HFF-Myc (cell line): ENCODE results near the gene CFAP100.

Source experiments
- DNase-seq: peaks from one replicate; pipeline ENCODE4 v3.0.0-alpha.2; 2011; ENCODE audit warnings: low read depth; ENCODE audit errors: extremely low read depth
- H3K4me3 ChIP-seq: replicated peaks from 2 replicates; pipeline ENCODE4 v1.5.1; 2011; ENCODE audit warnings: low read depth, mild to moderate bottlenecking, control low read depth, low read length
- TF ChIP-seq, protein P1 (sequence below): IDR thresholded peaks from 2 replicates; pipeline ENCODE4 v1.5.1; 2012; ENCODE audit warnings: mild to moderate bottlenecking, low read depth, low read length, control low read depth; ENCODE audit errors: missing control alignments

Gene CFAP100

DNA sequence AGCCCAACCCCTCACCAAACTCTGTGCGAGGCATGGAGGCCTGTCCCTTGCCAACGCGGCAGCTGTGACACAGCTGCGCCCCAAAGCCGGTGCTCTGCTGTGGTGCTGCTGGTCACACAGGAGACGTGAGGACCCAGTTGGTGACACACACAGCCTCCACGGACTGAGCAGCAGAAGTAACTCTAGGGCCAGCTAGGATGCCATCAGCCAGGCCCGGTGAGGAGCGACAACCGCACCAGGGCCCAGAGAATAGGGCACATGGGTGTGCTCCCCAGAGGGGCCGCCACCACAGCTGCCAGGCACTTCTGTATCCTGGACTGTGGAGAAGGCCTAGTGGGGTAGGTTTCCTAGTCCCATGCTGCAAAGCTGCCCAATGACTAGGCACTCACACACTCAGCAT, 70.3 kb downstream of the CFAP100 start:
- no peak overlapping the region for H3K4me3 ChIP-seq
- TF ChIP-seq, protein P1, sequence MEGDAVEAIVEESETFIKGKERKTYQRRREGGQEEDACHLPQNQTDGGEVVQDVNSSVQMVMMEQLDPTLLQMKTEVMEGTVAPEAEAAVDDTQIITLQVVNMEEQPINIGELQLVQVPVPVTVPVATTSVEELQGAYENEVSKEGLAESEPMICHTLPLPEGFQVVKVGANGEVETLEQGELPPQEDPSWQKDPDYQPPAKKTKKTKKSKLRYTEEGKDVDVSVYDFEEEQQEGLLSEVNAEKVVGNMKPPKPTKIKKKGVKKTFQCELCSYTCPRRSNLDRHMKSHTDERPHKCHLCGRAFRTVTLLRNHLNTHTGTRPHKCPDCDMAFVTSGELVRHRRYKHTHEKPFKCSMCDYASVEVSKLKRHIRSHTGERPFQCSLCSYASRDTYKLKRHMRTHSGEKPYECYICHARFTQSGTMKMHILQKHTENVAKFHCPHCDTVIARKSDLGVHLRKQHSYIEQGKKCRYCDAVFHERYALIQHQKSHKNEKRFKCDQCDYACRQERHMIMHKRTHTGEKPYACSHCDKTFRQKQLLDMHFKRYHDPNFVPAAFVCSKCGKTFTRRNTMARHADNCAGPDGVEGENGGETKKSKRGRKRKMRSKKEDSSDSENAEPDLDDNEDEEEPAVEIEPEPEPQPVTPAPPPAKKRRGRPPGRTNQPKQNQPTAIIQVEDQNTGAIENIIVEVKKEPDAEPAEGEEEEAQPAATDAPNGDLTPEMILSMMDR: no peak
- DNase-seq: no peak

DNA sequence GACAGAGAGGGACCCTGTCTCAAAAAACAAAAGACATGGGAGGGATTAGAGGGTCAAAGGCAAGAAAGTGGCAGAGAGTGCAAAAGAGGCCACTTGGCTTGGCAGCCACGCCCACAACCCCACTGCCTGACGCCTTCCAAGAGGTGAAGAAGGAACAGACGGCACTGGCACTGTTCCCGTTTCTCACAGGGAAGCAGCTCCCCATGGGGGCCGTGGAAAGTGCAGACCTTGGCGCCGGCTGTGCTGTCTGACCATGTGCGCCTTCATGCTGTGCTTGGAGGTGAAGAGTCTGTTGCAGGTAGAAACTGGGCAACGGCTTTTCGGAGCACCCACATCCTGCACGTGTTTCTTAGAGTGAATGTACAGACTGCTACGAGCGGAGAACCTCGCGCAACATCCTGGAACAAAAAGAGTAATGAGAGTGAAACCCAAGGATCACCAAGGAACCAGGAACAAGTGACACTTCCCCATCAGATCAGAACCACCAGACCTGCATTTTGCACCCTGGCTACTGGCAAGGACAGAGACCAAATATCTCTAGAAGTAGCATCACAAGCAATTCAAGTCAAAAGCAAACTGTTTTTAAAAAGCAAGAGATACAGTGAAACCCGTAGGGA, 71.3 kb downstream of the CFAP100 start:
- no peak overlapping the region for H3K4me3 ChIP-seq
- DNase-seq: no peak
- TF ChIP-seq, protein P1: no peak

DNA sequence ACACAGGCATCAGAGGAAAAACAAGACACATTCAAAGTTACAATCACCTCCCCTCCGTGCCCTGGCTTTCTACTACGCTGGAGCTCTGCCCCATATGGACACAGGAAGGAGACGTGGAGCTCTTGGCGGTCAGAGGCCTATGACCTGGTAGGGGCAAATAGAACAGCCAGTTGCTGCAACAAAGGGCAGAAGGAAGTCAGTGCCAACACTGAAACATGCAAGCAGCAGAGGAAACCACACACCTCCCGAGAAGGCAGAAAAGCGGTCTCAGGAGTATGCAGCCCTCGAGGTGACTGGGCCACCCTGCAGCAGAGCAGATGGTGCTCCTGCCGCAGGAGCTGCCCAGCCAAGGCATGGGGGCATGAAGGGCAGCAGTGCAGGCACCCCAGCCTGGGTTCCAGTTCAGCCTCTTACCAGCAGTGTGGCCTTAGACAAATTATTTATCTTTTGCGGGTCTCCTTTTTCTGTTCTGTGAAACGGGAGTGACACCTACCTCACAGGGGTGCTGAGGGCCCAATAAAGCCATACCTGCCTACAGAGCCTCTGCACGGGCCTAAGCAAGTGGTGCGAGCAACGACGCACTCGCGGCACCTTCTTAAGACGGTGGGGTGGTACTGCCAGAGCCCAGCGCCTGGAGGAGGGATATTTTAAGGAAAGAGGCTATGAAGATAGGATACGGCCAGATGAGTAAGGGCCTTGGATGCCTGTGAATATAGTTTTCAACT, 72.3 kb downstream of the CFAP100 start:
- TF ChIP-seq, protein P1: no peak
- DNase-seq: no peak
- H3K4me3 ChIP-seq: no peak overlapping the region

DNA sequence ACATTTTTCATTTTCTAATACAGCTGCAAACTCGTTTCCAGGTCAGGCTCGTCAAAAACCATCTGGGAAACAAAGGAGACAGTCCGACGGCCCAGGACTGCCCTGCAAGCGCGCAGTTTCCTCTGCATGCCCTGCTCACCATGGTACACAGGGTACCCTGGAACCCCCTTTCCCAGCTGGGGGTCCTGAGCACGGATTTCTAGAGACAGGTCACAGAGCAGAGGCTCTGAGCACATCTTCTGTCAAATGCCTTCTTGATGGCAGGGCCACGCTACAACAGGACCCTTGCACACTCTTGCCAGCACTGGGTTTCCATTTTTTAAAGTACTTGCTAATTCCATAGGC, 72.9 kb downstream of the CFAP100 start:
- no peak for DNase-seq
- H3K4me3 ChIP-seq: no peak overlapping the region
- TF ChIP-seq, protein P1: no peak

DNA sequence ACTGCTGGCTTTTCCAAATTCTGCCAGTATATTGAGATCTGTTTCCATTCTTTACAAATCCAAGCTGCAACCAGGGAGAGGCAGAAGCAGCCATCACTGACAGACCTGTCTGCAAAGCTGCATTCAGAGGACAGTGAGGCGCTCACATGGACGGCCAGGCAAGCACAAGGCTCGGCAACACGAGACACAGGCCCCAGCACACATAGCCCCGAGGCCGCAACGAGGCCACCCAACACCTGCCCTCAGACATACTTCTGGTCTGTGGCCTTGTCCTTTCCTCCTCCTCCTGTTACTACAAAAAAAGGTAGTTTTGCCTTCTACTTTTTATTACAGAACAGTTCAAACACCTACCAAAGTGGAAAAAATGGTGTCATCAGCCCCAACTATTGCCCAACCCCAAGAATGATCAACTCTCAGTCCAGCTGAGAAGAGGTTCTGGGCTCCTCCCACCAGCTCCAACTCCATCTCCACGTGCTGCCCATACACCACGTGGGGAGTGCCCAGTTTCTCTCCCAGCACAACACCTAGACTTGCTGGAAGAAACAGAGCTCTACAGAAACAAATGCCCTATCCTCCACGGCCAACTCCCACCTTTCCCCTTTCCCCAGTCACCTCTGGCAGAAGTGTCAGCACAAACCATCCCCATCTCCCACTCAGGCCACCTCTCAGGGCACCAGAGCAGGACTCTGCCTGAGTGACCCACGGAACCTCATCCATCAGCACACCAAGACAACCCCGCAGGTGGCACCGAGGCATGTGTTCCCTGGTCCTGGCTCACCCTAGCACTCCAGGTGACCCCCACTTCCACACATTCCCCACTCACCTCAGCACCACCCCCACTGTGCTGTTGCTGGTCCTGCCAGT, 73.6 kb downstream of the CFAP100 start:
- TF ChIP-seq, protein P1: no peak
- H3K4me3 ChIP-seq: no peak overlapping the region
- DNase-seq: no peak

DNA sequence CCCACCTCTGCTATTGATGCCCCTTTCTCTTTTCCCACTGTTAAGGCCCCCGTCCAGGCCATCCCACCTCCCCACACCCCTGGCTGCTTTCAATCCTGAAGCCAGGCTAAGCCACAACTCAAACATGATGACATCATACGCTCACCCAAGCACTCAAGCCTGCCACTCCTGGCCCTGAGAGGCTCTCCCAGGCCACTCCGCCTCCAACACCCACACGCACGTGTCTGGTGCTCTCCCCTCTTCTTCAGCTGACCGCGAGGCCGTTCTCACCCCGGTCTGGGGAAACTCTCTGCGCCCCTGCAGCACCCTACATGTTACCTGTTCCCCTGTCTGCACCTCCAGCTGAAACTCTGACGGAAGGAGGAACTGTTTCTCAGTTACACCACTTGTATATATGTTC, 74.8 kb downstream of the CFAP100 start:
- no peak for DNase-seq
- TF ChIP-seq, protein P1: no peak
- no peak overlapping the region for H3K4me3 ChIP-seq
